RPMI8226 (cell line): ENCODE data around the gene MRPL24.

Experiments used
- DNase-seq: peaks from one replicate; pipeline ENCODE4 v3.0.0-alpha.2; 2015

Gene MRPL24

DNA sequence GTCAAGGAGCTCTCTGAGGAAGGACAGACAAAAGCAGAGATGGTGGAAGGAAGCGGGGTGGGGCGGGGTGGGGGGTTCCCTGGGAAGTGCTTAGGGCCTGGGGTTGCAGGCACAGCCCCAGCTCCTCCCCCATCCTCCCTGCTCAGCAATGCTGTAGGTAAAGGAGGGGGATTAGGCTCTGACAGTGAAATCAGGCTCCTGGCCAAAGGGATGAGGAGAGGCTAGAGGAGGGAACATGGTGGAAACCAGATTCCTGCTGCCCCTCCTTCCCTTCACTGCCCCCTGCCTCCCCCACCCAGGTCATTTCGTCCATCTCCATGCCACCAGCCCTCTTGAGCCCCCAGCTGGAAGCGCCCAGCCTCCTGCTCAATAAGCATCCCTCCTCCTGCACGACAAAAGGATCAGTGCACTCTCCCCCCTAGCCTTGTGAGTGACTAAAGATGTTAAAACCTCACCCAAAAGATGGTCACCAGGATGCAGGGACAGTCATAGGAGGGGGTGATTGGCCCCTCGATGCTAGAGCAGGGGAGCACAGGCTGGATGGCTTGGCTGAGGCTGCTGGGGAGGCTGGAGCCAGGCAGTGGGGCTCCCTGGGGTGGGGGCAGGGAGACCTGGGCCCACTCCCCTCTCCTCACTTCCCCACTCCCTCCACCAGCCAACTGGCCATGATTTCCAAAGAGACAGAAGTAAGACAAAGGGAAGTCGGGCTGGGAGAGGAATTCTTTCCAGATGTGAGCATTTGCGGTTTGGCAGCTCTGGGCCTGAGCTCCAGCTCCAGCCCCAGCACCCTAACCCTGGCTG, 33.3 kb downstream of the MRPL24 start:
- no peak for DNase-seq

DNA sequence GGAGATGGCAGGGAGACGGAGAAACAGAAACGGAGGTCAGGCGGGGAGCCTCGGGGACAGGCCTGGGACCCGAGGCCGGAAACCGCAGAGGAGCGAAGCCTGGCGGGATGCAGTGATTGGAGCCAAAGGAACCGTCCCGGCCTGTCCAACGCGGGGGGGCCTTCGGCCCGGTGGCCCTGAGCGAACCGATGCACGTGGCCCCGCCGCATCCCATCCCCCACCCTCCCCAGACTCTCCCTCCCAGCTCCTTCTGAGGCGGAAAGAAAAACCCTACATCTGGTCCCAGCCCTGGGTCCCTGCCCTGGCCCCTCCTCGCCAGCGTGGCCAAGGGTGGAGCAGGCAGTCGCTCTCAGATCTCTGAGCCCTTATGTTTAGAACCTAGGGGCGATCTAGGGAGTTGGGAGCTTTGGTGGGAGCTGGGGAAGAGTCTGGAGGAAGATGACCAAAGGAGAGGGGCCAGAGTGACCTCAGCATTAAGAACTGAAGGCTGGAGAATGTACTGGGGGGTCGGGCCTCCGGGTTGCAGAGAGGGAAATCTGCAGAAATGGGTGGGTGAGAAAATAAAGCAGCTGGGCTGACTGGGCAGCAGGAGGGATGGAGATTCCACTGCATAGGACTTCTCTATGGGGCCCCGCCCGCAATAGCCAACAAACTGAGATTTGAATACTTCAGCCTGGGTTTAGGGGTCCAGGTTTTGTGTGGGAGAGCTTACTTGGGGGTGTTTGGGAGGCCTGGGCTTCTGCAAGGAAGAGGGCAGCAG, 34.1 kb downstream of the MRPL24 start:
- peak; percentile 59 for DNase-seq

DNA sequence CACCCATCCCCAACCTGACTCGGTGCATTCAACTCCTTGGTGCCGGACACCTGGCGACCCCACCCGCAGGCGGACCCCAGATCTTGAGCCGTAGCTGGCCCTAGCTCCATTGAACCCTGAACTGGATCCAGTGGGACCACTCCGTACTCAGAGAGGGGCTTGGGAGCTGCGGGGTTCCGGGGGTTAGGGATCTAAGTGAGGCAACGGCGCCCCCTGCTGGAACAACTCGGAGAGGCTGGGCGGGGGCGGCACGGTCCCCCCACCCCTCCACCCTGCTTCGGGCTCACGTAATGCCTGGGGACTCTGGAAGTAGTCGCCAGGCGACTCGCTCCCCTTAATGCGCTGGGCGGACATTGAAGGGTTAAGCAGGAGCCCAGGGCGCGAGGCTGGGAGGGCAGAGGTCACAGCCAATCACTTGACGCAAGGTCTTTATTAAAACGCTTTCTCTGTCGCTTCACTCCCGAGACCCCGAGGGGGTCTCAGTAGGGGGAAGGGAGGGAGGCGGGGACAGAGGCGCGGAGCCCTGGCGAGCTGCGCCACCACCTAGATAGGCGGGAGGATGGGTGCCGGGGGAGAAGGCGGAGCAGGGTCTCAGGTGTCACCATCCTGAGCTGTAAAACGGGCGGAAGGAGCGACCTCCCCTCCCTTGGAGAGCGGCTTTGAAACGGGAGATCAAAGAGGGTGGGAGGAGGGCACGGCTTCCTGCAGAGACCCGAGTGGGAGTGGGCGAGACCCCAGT, 34.8 kb downstream of the MRPL24 start:
- DNase-seq, result peak; percentile 76

DNA sequence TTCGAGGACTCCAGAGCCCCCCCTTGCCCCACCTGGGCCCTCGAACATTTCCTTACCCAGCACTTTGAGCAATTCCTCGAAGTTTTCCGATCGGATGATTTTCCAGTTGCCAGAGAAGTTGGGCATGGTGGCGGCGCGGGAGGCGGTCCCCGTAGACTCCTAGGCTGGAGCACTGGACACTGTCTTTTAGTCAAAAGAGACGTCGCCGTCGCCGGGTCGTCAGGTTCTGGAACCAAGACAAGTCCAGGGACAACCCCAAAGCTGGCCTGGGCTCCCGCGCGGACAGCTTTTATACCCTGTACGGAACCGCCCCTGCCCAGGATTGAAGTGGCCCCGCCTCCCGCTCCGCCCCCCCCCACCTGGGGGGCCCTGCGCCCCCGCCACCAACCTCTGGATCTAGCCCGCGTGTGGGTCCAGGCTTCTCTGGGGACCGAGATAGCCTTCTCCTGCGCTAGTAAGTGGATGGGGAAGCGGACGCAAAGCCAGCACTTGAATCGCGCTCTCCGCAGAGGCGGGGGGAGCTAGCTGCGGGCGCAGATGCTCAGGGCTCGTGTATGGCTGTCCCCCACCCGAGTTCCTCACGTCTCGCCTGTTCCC, 35.5 kb downstream of the MRPL24 start, which contains the start of gene CRABP2:
Gene CRABP2, minus strand, starts transcription at position 263 of the 597 bp plus-strand sequence. Its CDS starts 137 bp downstream, at position 126.
- DNase-seq, result peak; percentile 39

DNA sequence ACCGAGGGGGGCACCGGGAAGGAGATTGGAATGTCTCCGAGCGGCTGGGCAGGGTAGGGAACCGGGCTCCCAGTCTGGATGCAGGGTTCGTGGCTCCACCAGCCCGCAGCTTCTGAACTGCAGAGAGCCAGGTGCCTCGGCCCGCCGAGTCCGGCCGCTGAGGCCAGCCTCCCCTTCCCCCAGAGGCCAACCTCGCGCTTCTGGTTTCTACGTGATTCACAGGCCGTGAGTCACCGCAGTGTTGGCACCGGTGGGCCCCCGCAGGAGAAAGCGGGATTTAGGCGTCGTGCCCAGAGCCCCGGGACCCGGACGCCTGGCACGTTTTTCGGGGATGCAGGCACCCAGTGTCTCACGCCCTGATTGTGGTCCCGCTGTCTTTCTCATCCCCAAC, 36.0 kb downstream of the MRPL24 start:
- peak; percentile 34 for DNase-seq

DNA sequence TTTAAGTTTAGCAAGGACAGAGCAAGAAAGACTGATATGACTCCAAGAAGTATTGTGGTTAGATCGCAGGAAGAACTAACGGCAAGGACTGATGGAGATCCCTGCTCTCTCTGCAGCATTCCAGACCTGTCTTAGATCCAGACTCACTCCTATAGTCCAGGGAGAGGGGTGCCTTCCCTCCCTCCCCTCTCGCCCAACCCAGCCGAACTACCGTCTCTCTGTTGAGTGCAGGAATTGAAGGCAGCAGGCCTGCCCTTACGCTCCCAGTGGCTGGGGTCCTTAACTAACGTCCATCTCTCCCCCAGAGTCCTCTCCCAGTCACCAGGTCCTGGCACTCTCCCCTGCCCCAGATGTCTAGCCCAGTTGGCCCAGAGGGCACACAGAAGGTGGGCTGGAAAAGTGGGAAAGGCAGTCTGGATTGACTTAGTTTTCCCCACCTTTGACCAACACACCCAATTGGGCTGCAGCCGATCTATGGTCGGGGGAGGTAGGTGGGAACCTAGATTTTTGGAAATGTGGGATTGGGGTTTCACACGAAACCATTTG, 36.6 kb downstream of the MRPL24 start:
- no peak for DNase-seq

DNA sequence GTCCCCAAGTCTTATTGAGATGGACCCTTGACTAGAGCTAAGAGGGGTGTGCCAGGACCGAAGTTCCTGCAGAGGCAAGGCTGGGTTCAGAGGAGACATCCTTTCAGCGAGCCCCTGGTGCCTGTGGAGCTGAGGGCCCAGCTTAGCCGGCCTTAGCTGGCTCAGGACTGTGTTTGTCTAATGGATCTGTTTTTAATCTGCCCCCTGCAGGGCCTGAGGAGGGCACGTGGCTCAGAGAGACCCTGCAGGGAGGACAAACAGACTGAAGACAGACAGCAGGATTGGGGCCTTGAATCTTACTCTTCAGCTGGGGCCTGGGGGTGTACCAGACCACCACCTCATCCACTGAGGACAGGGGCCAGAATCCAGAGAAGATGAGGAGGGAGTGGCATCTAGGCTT, 37.1 kb downstream of the MRPL24 start:
- DNase-seq, result no peak

DNA sequence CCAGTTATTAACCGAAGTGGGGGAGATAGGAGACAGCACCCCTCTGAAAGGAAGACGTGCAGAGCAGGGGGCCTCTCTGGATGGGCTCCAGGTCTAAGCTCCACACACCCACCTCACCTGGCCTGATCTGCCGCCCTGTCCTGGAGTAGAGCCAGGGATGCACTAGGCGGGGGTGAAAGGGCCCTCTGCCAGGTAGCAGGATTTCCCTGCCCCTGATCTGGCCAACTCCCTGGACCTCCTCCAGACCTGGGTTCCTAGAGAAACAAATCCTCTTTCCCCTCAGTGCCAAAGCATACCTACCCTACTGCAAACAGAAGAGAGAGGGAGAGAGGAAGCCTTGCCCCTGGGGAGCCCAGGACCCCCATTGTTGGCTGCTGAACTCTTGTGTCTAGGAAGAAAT, 37.6 kb downstream of the MRPL24 start:
- no peak for DNase-seq

DNA sequence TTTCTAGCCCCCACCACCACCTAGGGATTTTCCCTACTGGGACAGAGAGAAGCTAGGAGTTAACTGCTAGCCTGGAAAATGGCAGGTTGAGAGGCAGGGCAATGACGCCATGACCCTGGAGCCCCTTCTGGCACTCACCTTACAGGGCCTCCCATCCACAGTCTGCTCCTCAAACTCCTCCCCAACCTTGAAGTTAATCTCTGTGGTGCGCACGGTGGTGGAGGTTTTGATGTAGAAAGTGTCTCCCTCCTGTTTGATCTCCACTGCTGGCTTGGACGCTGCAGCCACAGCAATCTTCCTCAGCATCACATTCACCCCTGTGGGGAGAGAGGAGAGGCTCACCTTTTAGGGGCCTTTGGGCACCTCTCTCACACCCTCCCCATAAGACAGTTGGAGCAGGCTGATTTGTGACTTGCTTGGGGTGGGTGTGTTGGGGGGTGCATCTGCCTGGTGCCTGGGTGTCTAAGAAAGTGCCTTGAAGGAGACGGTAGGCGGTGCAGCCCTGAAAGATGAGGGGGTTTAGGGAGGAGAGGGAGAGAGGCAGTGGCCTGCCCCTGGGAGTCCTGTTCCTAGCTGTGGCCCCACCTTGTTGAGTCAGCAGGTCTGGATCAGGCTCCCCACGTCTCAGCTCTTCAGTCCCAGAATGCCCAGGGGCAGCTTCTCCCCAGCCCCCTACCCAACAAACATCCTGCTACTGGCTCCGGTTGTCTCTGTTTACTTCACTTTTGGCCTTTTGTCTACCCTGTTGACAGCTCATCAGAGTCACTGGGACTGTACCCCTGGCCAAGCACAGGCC, 40.0 kb downstream of the MRPL24 start:
- DNase-seq, result peak; percentile 18

DNA sequence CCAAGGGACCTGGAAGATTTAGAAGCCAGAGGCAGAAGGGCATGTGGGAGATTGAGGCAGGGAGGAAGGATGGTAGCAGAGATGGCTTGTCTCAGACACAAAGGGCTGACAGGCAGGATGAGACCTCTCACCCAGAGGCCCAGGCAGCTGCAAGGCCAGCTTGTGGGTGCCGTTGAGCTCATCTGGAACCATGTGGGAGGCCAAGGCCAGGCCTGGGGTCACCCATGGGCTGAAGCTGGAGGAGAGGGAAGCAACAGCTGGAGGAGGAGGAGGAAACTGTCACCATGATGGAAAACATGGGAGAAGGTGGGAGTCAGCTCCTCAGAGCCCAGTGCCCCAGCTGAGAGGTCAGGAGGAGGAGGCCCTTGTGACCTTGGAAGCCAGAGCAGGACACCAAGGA, 41.9 kb downstream of the MRPL24 start:
- no peak for DNase-seq

DNA sequence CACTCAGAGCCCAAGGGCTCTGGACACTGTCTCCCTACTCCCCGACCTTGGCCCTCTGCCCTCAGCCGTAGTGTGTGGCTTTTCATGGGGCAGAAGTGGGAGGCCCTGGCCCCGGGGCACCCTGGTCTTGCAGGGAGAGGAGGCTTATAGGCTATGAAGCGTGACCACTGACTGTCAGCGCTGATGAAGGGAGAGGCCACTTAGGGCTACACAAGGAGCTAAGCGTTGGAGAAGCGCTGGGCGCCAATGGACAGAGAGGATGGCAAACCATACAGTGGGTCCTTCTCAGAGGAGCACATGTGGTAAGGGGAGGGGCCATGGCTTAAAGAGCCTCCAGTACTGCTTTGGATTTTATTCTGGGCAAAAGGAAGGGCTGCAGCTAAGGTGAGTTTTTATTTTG, 43.4 kb downstream of the MRPL24 start:
- DNase-seq, result no peak

DNA sequence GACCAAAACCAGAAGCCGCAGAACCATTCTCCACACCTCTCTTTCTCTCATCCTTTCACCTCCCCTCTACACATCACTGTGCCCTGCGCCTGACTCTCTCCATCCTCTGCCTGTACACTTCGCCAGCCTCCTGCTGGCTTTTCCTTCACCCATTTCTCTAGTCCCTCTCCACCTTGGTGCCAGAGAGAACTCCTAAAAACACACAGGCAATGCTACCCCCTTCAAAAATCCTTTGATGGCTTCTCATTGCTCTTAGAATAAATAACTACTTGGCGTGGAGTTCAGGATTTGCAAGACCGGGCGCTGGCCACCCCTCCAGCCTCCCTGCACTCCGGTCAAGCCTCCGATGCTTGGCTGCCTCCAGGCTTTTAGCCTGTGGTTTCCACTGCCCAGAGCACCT, 44.1 kb downstream of the MRPL24 start:
- DNase-seq, result no peak

DNA sequence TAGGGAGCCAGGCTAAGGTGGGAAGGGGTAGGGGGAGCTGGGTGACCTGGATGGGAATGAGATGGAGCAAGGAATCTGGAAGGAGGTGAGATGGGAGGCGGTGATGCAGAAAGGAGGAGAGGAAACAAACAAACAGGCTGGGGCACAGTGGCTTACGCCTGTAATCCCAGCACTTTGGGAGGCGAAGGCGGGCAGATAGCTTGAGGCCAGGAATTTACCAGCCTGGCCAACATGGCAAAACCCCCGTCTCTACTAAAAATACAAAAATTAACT, 46.3 kb downstream of the MRPL24 start:
- DNase-seq, result no peak

DNA sequence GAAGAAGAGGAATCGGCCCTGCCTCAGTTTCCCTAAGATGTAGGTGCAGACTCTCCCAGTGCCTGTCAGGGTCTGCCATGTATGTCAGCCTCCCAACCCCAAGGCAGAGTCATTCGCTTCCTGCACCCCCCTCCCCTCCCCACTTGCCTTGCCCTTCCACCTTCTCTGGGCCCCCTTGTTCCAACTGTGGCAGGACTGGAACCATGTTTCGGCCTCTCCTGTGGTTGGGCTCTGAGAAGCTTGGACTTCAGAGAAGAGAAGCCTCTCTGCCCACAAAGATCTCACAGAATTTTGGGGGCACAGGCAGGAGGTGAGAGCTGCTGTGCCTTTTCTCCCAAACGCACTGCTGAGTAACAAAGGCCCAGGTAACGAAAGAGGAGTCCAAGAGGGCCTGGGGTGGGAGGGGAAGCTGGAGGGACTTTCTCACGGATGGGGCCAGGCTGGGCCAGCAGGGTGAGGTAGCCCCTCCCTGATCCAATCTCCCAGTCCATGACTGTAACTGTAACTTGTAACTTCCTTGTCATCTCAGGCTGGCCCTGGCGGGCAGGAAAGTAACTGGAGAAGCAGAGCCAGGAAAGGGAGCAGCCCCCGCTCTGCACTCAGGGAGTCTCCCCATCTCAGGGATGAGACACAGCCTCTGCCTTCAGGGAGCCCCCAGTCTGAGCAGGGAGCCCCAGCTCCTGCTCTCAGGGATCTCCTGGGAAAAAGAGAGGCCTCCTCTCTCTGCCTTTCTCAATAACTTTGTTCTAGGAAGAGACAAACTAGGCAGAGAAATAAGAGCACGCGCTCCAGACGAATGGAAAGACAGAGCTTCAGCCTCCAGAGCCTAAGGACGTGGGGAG, 46.8 kb downstream of the MRPL24 start:
- no peak for DNase-seq

DNA sequence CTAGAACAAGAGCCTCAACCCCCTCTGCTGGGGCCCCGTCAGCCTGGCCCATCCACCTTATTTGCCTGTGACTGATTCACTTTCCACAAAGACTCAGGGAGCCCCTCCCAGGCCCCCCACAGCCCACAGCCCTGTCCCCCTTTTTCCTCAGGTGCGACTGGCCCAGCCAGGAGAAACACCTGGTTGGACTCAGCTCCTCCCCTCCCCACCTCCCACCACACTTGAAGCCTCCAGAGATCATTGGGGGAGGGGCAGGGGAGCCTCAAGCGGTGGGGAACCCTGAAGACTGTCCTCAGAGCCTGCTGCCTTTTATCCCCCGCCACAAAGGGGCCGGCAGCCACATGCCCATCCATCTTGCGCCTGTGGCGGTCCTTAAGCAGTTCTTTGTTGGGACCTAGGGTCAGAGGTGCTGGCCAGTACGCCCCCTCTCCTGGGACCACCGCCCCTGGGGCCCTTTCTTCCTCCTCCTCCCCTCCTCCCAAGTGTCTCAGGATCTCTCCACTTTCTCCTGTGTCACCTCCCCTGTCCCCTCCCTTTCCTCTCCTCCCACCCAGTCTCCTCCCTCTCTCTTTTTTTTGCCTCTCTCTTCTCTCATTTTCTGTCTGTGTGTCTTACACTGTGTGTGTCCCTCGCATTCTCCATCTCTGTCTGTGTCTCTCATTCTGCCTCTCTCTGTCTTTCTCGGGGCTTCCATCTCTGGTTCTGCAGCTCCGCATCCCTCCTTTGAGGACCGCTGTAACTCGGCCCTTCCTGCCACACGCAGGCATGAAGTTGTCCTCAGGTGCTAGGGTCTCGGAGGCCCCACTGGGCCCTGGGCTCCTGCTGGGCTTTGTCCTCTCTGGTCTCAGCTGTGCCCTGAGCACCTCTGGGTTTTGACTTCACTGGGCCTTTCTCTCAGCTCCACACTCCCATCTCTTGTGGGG, 47.7 kb downstream of the MRPL24 start:
- peak; percentile 92 for DNase-seq

DNA sequence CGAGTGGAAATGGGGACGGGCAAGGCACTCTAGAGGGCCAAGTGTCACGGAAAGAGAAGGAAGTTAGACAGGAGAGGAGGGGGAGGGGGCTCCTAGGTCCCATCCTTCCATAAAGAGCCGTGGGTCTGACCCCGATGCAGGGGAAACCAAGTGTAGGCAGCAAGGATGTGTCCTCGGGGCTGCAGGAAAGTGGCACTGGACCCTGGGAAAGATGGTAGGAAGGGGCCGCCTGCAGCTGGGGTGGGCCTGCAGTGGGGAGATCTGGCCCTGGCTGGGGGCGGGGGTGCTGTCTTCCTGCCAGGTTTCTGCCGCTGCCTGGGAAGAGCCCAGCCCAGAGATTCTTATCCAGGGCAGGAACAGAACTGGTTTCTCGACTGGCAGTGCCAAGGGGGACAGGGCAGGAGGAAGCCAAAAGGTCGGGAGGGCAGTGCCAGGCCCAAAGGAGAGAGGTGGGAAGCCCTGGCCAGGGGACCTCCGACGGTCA, 48.4 kb downstream of the MRPL24 start:
- no peak for DNase-seq

DNA sequence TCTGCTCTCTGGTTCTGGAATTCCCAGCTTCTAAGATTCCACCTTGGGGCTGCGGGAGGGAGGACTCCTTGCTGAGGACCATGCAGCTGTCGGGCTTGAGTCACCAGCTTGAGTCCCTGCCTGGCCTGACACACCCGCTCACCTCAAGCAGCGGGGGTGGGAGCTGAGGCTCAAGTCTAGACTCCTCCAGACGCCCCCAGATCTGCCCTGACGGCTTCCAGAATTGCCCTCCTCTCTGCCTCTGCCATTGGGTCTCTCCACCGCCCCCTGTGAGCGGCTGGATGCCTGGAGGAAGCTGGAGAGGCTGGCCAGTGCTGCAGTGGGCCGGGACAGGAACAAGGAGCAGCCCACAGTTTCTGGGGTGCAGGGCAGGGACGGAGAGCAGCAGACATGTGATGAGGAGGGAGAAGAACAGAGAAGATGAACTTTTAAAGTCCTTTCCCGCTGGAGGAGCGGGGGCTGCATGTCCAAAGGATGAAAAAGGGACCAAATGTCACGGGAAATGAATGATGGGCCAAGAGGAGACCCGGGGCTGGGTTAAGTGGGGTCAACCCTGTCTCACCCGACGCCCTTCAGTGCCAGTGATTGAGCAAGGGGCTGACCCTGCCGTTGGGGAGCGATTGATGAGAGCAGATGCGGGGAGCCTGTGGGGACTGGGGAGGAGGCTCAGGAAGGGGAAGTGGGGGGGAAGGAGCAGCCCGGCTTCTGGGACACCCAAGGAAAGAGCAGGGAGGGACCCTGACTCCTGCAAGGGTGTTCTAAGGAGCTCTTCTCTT, 49.0 kb downstream of the MRPL24 start:
- DNase-seq, result no peak

DNA sequence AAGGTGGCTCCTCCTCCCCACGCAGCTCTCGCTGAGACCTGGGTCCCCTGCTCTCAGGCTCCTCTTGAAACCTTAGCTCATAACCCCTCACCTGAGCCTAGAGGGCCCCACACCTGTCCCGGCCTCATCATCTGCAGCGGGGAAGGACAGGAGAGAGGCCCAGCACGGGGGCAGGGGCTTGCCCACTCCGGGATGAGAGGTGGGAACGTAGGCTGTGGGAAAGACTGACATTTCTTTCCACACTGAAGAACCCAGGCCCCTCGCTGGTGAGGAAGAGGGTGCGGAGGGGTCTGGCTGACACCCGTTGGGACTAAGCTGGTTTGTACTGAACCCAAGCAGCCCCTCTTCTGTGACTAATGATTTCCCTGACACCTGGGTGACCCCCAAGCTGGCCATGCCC, 49.7 kb downstream of the MRPL24 start:
- DNase-seq, result no peak

DNA sequence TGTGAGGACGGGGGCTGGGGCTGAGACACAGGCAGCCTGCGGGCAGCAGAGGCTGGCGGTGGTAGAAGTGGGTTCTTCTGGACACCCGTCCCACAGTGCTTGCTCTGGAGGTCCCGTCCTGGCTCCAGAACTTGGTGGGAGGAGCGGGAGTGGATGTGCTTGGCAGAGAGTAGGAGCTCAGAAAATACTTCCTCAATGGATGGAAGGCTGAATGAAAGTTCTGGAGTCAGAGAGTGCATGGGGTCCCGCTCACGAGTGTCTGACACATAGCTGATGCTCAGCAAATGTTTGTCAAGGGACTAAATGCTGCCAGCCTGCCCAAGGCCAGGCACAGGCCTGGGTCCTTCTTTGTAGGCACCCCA, 50.2 kb downstream of the MRPL24 start:
- no peak for DNase-seq
